Liver (tissue), 9 donors: ENCODE measurements around the gene TSPAN17. TPM values are rescaled to one million over a fixed set of nuclear protein-coding genes. Genes with fewer than 3 reads are reported as not detected.

ENCODE experiments used
- DNase-seq: peaks from one replicate; pipeline ENCODE4 v3.0.0-alpha.2; 2017; ENCODE audit warnings: low spot score
- H3K27ac ChIP-seq, 2 donors: one replicate each; pipeline ENCODE4 v1.7.0; 2013; ENCODE audit warnings: inconsistent platforms in 2 of 2, low read length in 2 of 2, control low read depth in 1 of 2, low read depth in 1 of 2, mild to moderate bottlenecking in 1 of 2
- H3K27me3 ChIP-seq, 4 donors: one replicate each; pipeline versions ENCODE4 v1.6.1 to v1.7.0; 2013; ENCODE audit warnings: low read length in 3 of 4, inconsistent platforms in 1 of 4, mild to moderate bottlenecking in 1 of 4, moderate library complexity in 1 of 4; ENCODE audit not compliant: control insufficient read depth in 4 of 4, insufficient read depth in 4 of 4
- H3K36me3 ChIP-seq, 4 donors: one replicate each; pipeline versions ENCODE4 v1.6.1 to v1.7.0; 2013; ENCODE audit warnings: low read length in 3 of 4, mild to moderate bottlenecking in 3 of 4, low read depth in 1 of 4, moderate library complexity in 1 of 4; ENCODE audit not compliant: control insufficient read depth in 4 of 4, insufficient read depth in 3 of 4
- H3K4me1 ChIP-seq, 4 donors: one replicate each; pipeline versions ENCODE4 v1.6.1 to v1.7.0; 2013; ENCODE audit warnings: low read length in 3 of 4, mild to moderate bottlenecking in 3 of 4, moderate library complexity in 1 of 4; ENCODE audit not compliant: control insufficient read depth in 4 of 4, insufficient read depth in 4 of 4
- H3K4me3 ChIP-seq, 3 donors: one replicate each; pipeline versions ENCODE4 v1.6.1 to v1.7.0; 2013; ENCODE audit warnings: low read length in 3 of 3, control low read depth in 1 of 3, low read depth in 1 of 3, mild to moderate bottlenecking in 1 of 3
- H3K9ac ChIP-seq, 2 donors: one replicate each; pipeline ENCODE4 v1.7.0; 2013; ENCODE audit warnings: low read length in 2 of 2, mild to moderate bottlenecking in 2 of 2, moderate library complexity in 2 of 2, control low read depth in 1 of 2, low read depth in 1 of 2
- H3K9me3 ChIP-seq, 4 donors: one replicate each; pipeline versions ENCODE4 v1.6.1 to v1.7.0; 2013; ENCODE audit warnings: low read length in 3 of 4; ENCODE audit not compliant: control insufficient read depth in 4 of 4
- ATF3 ChIP-seq: IDR thresholded peaks from 2 replicates; pipeline ENCODE4 v1.6.1; 2016; ENCODE audit warnings: antibody characterized with exemption
- CTCF ChIP-seq: fragments of 150-350 bp; IDR thresholded peaks from 2 replicates; pipeline ENCODE4 v1.5.1; 2017; ENCODE audit warnings: improper control_type of control experiment, low read depth, low read length; ENCODE audit not compliant: missing input control
- EGR1 ChIP-seq, 2 donors: IDR thresholded peaks; 2 replicates each; pipeline ENCODE4 v1.6.1; 2016 to 2018; ENCODE audit warnings: antibody characterized with exemption in 2 of 2, low read depth in 2 of 2
- FOXA1 ChIP-seq: IDR thresholded peaks from 2 replicates; pipeline ENCODE4 v1.6.1; 2016; ENCODE audit warnings: antibody characterized with exemption
- HNF4A ChIP-seq, 2 donors: conservative IDR thresholded peaks; 2 replicates each; pipeline ENCODE4 v1.6.1; 2016; ENCODE audit warnings: antibody characterized with exemption in 2 of 2, mild to moderate bottlenecking in 2 of 2
- HNF4G ChIP-seq: IDR thresholded peaks from 2 replicates; pipeline ENCODE4 v1.6.1; 2016; ENCODE audit warnings: antibody characterized with exemption
- MAX ChIP-seq: IDR thresholded peaks from 2 replicates; pipeline ENCODE4 v1.6.1; 2016; ENCODE audit warnings: antibody characterized with exemption
- NR2F2 ChIP-seq: IDR thresholded peaks from 2 replicates; pipeline ENCODE4 v1.6.1; 2016; ENCODE audit warnings: antibody characterized with exemption
- RAD21 ChIP-seq, 2 donors: IDR thresholded peaks; 2 replicates each; pipeline ENCODE4 v1.6.1; 2016; ENCODE audit warnings: antibody characterized with exemption in 2 of 2, mild to moderate bottlenecking in 2 of 2
- RXRA ChIP-seq, 2 donors: IDR thresholded peaks; 2 replicates each; pipeline ENCODE4 v1.6.1; 2017 to 2018; ENCODE audit warnings: antibody characterized with exemption in 2 of 2, mild to moderate bottlenecking in 1 of 2
- SP1 ChIP-seq: IDR thresholded peaks from 2 replicates; pipeline ENCODE4 v1.6.1; 2018; ENCODE audit warnings: antibody characterized with exemption, mild to moderate bottlenecking
- TAF1 ChIP-seq: conservative IDR thresholded peaks from 2 replicates; pipeline ENCODE4 v1.6.1; 2016; ENCODE audit warnings: antibody characterized with exemption, mild to moderate bottlenecking
- YY1 ChIP-seq: IDR thresholded peaks from 2 replicates; pipeline ENCODE4 v1.6.1; 2016; ENCODE audit warnings: antibody characterized with exemption, mild to moderate bottlenecking
- ZBTB33 ChIP-seq: IDR thresholded peaks from 2 replicates; pipeline ENCODE4 v1.6.1; 2016; ENCODE audit warnings: antibody characterized with exemption
- WGBS: extraction: QIAGEN DNeasy Blood & Tissue Kit; methylation state at CpG from one replicate; pipeline ENCODE4 v1.1.7; 2013; 5-methylcytosine and 5-hydroxymethylcytosine counted together
- polyA plus RNA-seq, 2 donors: library from polyadenylated mRNA; stranded (reverse) in 1 of 2; unstranded in 1 of 2; fragments of 200-250 nt in 1 of 2; fragments of >200 nt in 1 of 2; fragmentation: Nextera tagmentation in 1 of 2; extraction: Ambion mirVana in 1 of 2; gene quantifications; one replicate each; pipeline versions ENCODE4 v1.2.1 to v1.2.3, GENCODE V29; 2013 to 2015
- total RNA-seq, 2 donors: library from RNA; depleted of rRNA; stranded (reverse); fragments of >200 nt; gene quantifications; one replicate each; pipeline ENCODE4 v1.2.3, GENCODE V29; 2014
- donor health status: healthy.
- donor health status: healthy.
- donor health status: healthy.
- donor health status: healthy.
- donor health status: healthy.

Gene TSPAN17
- total and polyA plus RNA-seq, 4 donors = 5.7 to 43.4 (median 16.2) TPM

GRCh38 chr5:176640616-176641015 lies 6.7 kb upstream of the TSPAN17 start:
- Histone ChIP-seq H3K27ac (no peak overlapping the region), H3K4me1 (no peaks in the 10 kb centered on the region), H3K36me3 (no peaks in the 10 kb centered on the region), H3K27me3 (peaks cover 0 to 3% (median 0%) of the 10 kb centered on the region in 4 donors), H3K9ac (no peak overlapping the region), H3K9me3 (no peaks in the 10 kb centered on the region), H3K4me3 (no peak overlapping the region)
- DNase-seq = no peak
- TF ChIP-seq FOXA1 = no peak
- WGBS = 79% methylated on average over 4 of the region's 4 CpGs

- Histone ChIP-seq H3K27me3 (peaks cover 0 to under 1% (median 0%) of the 10 kb centered on the region in 4 donors), H3K27ac (no peak overlapping the region), H3K9ac (no peak overlapping the region), H3K4me1 (peaks cover 4 to 12% (median 9%) of the 10 kb centered on the region in 4 donors), H3K9me3 (no peaks in the 10 kb centered on the region), H3K36me3 (no peaks in the 10 kb centered on the region), H3K4me3 (no peak overlapping the region)
- WGBS = 48% methylated on average over 15 of the region's 15 CpGs
- no peak for TF ChIP-seq MAX
- no peak for TF ChIP-seq TAF1
- TF ChIP-seq RXRA (IDR thresholded peaks at IDR 0.05) = no peak
- TF ChIP-seq NR2F2 = no peak
- no peak for TF ChIP-seq SP1
- no peak for TF ChIP-seq HNF4G
- no peak for TF ChIP-seq ATF3
- TF ChIP-seq RAD21 (IDR thresholded peaks at IDR 0.05) = no peak
- TF ChIP-seq ZBTB33 = no peak
- TF ChIP-seq FOXA1 = no peak
- TF ChIP-seq YY1 = no peak
- TF ChIP-seq EGR1 (IDR thresholded peaks at IDR 0.05; ENCODE audit: low read depth in 2 of 2) = no peak
- no peak for TF ChIP-seq CTCF
- TF ChIP-seq HNF4A (conservative IDR thresholded peaks at IDR 0.05) = no peak
- DNase-seq = no peak
Measured at GRCh38 chr5:176642675-176643490, 4.4 kb upstream of the TSPAN17 start.
